Measurements from ENCODE around the gene SLC6A16. TPM values are rescaled to one million over a fixed set of nuclear protein-coding genes. Genes with fewer than 3 reads are reported as not detected.
"Not testable (repeated sequence)": the region's sequence is repeated elsewhere in the genome, so short reads cannot be mapped to it uniquely, and the experiment has no call there.

The SLC6A16 gene
- total RNA-seq, 1 donor from 2014 or later: 1.0 TPM

DNA sequence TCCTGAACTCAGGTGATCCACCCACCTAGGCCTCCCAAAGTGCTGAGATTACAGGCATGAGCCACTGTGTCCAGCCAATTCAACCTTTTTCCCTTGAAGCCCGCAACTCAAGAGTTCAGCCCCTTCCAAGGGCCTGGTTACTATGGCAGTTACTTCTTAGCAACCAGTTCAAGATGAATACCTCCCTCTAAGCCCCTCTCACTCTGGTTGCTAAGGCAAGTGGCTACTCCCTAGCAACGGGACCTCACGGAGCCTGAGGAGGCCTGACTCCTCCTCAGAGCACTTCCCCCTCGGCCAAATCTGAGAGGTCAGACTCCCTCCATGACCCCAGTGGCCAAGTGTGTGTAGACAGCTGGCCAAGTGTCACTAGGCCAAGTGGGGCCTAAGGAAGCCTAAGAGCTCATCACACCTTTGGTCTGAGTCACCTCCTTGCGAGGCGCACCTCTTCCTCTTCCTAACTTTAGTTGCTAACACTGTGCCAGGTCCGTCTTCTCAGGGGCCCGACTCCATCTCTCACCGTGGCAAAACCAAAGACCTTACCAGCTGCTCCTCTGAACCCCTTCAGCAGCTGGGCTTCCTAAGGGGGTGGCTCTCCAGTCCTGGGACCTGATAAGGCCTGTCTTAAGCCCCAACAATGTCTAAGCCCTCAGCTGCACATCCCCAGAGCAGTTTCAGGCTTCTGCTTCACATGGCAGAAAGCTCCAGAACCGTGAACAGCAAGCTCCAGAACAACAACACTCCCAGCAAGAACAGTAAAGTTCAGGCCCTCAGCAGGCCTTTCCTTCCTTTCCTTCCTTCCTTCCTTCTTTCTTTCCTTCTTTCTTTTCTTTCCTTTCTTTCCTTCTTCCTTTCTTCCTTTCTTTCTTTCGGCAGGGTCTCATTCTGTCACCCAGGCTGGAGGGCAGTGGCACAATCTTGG lies 19.8 kb upstream of the SLC6A16 start:
- DNase-seq: no peak

DNA sequence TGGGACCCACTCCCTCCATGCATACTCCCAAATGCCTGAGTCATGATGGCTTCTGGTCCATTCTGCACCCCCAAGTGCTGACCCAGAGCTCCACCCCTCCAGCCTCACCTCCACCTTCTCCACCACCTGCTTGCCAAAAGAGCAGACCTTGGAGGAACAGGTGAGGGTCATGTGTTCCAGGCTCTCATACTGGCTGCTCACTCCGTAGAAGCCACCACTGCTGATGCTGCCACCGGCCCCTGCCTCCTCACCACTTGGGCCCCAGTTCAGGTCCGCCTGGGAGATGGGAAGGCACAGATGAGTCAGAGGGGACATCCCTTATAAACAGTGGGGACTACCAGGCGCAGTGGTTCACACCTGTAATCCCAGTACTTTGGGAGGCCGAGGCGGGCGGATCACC lies 18.1 kb upstream of the SLC6A16 start:
- DNase-seq: no peak

DNA sequence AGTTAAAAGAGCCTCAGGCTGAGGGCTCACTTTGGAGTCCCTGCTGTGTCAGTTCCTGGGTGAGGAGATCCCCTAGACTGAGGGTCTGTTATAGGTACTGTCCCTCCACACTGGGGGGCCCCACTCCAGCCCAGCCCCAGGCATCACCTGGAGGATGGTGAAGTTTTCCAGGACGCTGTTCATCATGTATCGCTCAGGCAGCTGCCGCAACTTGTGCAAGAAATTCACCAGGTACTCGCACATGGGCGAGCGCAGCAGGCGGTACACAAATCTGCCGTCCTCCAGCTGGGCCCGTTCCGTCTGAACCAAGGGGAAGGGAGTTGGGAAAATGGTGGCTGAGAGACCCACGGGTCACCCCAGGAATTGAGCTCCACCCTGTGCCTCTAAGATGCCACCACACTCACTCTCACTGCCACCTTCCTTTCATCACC lies 17.3 kb upstream of the SLC6A16 start:
- no peak for DNase-seq

DNA sequence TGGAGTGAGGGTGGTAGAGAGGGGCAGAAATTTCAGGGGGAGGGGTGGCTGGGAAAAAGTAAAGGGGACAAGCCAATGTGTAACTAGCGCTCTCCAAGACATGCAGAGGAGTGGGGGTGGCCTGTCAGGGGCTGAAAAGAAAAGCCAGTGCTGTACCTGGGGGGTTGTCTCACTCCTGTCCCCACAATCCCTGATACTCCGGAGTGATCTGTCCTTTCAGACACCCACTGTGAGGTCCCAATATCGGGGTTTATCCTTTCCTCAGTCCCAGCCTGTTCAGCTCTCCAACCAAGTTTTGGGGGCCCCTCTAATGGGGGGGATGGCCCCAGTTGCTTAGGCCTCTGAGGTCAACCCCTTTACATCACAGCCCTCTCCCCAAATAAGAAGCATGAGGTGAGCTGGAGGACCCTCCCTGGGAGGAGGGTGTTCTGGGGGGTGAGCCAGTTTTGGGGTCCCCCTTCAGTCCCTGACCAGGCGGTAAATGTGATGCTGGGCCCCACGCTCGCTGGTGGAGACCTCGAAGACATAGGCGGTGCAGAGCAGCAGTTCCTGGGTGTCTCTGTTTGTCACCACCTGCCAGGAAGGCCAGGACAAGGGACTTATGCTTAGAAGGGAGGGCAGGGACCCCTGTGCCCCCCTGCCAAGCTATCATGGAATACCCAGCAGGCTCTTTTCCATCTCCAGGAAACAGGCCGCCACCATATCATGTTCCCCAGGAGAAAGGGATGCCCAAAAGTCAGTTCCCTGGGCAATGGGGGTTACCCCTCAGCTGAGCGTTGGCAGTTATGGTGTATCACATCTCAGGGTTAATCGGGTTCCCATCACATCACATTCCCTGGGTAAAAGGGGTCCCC lies 16.1 kb upstream of the SLC6A16 start:
- no peak for DNase-seq

DNA sequence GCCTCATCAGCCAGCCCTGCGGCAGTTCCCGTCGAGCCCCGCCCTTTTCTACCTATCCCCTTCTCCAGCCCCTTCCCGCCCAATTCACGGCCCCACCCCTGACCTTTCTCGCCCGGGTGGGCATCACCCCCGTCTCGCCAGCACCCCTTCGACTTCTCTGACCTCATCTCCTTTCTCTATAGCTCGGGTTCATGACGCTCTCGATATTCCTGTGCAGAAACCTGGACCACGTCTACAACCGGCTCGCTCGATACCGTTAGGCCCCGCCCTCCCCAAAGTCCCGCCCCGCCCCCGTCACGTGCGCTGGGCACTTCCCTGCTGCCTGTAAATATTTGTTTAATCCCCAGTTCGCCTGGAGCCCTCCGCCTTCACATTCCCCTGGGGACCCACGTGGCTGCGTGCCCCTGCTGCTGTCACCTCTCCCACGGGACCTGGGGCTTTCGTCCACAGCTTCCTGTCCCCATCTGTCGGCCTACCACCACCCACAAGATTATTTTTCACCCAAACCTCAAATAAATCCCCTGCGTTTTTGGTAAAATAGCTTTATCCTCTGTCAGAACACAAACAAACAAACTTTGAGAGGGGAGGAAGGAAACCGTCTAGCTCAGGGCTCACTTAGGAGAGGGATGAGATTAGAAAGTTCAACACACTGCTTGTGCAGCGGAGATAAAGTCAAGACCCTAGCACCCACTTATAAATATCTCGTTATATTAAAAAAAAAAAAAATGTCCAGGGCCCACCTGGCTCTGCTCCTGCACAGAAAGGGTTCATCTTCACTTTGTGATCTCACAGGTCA lies 15.3 kb upstream of the SLC6A16 start:
- peak; percentile 51 for DNase-seq

DNA sequence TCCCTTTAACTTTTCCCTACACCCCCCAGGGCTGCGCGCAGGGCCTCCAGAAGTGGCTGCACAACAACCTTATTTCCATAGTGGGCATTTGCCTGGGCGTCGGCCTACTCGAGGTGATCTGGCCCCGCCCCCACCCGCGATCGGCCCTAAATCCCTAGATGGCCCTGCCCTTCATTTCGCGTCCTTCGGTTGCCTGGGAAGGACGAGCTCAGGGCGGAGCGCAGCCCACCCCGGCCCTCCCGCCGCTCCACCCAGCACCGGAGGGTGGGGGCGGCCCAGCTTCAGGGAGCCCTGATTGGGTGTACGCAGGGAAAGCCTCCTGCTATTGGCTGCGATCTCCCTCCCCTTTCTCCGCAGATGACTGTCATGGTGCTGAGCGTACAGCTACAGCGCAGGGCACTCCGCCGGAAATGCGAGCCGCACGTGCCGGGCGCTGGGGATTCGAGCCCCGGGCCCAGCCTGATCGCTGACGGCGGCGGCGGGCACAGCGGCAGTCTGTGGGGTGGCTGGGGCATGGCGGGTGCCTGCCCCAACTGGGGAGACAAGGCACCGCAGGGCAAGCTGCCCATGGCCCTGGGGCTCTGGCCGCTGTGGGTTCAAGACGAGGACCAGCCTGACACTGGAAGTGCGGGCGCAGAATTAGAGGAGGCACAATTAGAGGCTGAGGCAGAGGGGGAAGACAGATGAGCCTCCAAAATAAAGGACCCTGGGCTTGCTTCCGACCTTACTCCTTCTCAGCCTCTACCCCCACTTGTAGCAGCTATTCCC lies 14.5 kb upstream of the SLC6A16 start:
- DNase-seq: peak; percentile 90

DNA sequence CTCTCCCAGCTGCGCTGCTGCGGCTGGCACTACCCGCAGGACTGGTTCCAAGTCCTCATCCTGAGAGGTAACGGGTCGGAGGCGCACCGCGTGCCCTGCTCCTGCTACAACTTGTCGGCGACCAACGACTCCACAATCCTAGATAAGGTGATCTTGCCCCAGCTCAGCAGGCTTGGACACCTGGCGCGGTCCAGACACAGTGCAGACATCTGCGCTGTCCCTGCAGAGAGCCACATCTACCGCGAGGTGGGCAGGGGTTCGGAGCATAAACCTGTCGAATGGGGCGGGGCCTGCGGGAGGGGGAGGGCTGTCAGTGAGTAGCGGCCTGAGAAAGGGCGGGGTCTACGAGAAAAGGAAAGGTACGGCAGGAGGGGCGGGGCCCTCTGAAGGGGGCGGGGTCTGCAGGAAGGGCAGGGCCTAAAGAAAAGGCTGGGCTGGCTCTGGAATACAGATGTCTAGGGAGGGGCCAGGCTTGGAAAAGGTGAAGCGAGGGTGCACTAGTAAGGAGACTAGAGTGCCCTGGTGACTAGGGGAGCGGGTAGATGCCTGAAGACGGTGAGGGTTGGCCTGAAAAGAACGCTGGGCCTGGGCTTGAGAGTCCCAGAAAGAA lies 13.8 kb upstream of the SLC6A16 start:
- DNase-seq: peak; percentile 59

DNA sequence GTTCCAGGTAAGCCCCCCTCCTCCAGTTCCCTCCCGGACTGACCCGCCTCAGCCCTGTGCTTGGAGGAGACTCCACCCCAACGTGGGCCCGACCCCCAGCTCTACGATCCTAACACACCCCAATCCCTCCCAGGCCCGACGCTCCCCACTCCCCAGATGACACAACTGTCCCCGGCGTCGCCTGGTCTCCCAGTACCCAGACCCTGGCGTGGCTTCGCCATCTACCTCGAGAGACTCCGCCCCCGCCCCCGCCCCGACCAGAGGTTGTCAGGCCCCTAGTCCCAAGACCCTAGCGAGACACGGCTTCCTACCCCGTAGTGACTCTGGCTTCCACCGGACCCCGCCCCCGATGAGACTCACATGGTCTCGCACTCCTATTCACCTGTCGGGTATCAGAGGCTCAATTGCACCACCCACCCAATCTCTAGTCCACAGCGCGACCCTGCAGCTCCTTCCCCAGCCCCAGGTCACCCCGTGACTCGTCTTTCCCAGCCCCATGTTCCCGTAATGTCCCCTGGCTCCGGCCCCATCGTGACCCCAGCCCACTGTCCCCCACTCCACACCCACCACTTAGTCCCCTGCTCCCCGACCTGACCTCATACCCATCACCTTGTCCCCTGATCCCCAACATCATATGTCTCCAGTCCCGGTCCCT lies 13.2 kb upstream of the SLC6A16 start:
- DNase-seq: no peak

DNA sequence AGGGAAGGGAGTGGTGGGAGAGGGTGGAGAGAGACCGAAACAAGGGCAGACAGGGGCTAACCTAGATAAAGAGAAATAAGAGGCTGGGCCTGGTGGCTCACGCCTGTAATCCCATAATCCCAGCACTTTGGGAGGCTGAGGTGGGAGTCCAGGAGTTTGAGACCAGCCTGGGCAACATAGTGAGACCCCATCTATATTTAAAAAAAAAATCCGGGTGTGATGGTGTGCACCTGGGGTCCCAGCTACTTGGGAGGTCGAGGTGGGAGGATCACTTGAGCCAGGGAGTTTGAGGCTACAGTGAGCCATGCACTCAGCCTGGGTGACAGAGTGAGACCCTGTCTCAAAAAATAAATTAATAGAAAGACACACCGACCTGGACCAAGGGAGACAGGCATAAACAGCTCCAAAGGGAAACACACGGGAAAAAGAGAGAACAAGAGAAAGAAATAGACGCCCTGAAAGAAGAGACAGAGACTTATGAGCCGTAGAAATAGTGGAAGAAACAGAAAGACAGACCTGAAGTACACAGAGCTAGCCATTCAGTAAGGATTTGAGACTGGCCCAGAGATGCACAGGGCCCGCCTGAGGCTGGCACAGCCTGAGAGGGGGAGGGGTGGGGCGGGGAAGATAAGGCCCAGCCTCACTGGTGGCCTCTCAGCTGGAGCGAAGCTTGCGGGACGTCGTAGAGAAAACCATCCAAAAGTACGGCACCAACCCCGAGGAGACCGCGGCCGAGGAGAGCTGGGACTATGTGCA lies 12.5 kb upstream of the SLC6A16 start:
- no peak for DNase-seq

DNA sequence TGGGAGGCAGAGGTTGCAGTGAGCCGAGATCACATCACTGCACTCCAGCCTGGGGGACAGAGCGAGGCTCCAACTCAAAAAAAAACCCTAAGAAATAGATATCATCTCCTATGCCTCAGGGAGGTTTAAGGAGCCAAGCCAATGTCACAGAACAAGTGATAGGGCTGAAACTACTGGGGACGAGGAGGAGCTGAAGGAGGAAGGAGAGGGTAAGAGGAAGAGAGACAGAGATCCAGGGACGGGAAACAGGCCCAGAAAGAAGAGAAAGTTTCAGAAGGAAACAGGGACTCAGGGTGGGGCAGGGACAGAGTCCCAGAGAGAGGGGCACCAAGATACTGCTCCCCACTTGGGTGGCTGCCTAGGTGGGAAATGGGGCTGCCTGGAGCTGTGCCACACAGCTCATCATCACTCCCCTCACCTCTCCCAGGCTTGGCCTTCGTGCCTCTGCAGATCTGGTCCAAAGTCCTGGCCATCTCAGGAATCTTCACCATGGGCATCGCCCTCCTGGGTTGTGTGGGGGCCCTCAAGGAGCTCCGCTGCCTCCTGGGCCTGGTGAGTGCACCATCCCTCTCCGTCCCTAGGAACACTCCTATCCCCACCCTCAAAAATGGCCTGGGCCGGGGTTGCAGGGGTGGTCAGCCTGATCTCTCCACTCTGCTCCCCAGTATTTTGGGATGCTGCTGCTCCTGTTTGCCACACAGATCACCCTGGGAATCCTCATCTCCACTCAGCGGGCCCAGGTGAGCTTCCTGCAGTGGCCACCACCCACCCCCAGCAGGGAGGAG lies 11.7 kb upstream of the SLC6A16 start:
- DNase-seq: no peak

DNA sequence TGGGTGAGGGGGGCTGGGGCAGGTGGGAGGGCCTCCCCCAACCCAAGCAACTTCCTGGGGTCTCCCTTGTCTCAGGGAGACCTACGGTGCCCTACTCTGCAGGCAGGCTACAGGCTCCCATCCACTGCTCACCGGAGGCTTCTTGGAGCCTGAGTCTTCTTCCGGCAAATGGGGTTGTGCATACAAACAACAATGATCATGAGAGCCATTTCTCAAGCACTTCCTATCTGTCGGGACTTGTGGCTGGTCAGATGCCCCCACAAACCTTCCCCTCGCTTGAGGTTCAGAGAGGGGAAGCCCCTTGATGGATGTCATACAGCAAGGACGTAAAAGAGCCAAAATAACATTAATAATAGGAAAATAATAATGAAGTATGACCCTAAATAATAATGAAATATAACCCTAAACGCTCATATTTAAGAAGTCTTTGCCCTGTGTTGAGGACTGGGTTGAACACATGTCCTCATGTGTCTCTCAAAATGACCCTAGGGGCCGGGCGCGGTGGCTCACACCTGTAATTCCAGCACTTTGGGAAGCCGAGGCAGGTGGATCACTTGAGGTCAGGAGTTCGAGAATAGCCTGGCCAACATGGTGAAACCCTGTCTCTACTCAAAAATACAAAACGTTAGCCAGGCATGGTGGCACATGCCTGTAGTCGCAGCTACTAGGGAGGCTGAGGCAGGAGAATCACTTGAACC lies 10.9 kb upstream of the SLC6A16 start:
- no peak for DNase-seq

DNA sequence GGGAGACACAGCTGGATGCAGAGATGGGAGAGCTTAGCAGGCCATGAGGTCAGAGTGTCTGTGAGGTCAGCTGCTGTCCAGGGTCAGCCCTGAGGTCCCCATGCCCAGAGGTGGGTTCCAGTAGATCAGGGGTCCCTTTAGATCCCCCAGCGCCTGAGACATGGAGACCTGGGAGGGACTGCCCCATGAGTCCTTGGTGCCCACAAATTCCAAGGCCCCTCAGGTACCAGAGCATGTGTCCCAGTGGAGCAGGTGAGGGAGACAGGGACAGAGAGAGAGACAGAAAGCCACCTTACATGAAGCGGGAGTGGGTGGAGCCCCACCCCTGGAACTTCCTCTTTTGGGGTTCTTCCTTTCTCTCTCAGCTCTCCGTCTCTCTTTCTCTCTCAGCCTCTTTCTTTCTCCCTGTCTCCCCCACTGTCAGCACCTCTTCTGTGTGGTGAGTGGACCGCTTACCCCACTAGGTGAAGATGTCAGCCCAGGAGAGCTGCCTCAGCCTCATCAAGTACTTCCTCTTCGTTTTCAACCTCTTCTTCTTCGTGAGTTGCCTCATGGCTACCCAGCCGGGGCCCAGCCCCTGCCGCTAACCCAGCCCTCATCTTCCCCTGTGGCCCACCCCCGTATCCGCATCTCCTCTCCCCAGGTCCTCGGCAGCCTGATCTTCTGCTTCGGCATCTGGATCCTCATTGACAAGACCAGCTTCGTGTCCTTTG lies 10.2 kb upstream of the SLC6A16 start, which contains the start of gene CD37:
Gene CD37 (plus strand): TSS at position 336 of the 713 bp plus-strand sequence. CDS start 135 bp downstream, at position 471.
- no peak for DNase-seq

DNA sequence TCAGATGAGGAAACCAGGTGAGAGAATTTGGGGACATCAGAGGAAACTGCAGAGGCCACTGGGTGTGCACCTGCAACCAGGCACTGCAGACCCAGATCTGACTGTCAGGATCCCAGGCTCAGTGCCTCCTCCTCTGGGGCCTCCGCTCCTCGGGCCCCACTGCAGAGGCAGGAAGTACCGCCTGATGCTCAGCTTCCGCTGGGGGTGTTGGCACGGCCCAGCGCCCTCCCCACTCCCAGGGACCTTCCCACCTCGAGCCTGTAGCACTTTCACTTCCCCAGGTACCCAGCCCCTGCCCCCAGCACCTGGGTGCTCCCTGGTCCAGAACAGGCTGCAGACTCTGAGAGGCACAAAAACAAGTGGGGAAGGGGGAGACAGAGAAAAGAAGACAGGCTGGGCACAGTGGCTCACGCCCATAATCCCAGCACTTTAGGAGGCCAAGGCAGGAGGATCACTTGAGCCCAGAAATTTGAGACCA lies 8.9 kb upstream of the SLC6A16 start:
- peak; percentile 40 for DNase-seq

DNA sequence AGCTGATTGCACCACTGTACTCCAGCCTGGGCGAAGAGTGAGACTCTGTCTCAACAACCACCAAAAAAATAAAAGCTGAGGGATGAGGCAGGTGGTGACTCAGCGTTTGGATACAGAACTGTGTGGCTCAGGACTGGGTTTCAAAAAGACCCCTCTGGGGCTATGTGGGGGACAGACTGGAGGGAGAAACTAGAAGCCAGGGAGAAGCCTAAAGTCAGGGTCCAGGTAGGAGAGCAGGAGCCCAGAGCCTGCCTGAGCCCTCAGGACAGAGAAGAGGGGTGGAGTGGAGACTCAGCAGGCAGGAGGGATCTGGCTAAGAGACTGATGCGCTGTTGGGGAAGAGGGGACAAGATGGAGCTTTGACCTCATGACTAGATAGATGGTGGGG lies 8.4 kb upstream of the SLC6A16 start:
- DNase-seq: no peak

DNA sequence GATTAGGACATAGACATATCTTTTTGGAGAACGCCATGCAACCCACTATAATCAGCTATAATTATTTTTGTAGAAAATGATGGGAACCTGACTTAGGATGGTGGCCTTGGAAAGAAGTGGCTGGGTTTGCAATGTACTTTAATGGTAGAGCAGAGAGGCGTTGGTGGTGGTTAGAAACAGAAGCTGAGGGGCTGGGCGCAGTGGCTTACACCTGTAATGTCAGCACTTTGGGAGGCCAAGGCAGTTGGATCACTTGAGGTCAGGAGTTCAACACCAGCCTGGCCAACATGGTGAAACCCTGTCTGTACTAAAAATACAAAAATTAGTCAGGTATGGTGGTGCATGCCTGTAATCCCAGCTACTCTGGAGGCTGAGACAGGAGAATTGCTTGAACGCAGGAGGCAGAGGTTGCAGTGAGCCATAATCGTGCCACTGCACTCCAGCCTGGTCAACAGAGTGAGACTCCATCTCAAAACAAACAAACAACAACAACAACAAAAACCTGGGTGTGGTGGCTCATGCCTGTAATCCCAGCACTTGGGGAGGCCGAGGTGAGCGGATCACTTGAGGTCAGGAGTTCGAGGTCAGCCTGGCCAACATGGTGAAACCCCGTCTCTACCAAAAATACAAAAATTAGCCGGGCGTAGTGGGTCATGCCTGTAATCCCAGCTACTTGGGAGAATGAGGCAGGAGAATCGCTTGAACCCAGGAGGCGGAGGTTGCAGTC lies 7.9 kb upstream of the SLC6A16 start:
- DNase-seq: not testable (repeated sequence)

DNA sequence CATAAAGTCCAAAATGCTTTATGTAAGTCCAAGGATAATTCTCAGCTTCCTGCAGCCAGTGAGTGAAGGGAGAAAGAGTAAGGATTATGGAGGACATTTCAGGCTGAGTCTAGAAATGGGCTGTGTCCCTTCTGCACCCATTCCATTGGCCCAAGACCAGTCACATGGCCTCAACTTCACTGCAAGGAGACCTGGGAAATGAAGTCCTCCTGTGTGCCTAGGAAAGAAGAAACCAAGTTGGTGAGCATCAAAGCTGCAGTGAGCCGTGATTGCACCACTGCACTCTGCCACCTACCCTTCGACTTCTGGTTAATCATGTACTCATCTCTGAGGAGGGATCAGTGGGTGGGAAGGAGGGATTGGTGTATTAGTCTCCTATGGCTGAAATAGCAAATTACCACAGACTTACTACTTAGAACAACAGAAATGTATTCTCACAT lies 6.6 kb upstream of the SLC6A16 start:
- DNase-seq: peak; percentile 64

DNA sequence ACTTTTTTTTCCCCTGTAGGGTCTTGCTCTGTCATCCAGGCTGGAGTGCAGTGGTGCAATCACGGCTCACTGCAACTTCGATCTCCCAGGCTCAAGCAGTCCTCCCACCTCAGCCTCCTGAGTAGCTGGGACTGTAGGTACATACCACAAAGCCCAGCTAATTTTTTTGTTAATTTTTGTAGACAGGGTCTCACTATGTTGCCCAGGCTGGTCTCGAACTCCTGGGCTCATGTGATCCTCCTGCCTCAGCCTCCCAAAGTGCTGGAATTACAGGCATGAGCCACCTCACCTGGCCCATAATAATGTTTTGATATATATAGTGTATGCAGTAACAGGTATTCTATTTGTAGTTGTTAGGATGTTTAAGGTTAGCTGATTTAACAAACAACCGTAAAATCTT lies 6.2 kb upstream of the SLC6A16 start:
- DNase-seq: not testable (repeated sequence)

Data from dermis blood vessel endothelial cell (primary cell).